Measurements from ENCODE around the gene ETHE1. TPM values are rescaled to one million over a fixed set of nuclear protein-coding genes. Genes with fewer than 3 reads are reported as not detected.
A peak's percentile ranks its signal among the peaks of the same experiment; 100 is the strongest.

ETHE1 gene
- total RNA-seq, 2 donors from 2014 or later, result 13.0 to 15.2 TPM

DNA sequence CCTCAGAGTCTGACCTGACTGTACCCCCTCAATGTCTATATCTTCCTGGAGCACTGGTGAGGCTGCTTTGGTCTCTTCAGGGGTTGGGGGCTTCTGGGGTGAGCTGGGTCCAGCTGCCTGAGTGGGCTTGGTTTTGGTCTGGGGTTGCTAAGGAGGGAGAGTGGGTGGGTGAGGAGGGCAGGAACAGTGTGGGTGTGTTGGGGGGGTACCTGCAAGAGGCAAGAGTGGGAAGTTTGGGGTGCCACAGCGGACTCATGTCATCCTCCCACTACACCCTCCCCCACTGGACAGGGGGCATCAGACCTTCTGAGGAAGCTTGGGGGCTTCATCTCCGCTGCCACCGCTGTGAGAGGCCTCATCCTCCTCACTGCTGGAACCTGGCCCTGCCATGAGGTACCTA is 19.6 kb upstream of the ETHE1 start:
- WGBS, 2 experiments (ENCODE audit: insufficient coverage in 1 of 2, insufficient read length in 1 of 2), result 93 to 96% methylated on average over 2 to 3 of the region's 3 CpGs
- H3K9me3 Mint-ChIP-seq, result no peaks in the 10 kb centered on the region
- Histone ChIP-seq H3K9ac (ENCODE audit: extremely low read depth, low read length, poor library complexity, severe bottlenecking) (no peak overlapping the region), H3K4me1 (ENCODE audit: control insufficient read depth, insufficient read depth, low read length) (no peaks in the 10 kb centered on the region), H3K27me3 (ENCODE audit: control insufficient read depth, insufficient read depth, low read length, poor library complexity, severe bottlenecking) (no peaks in the 10 kb centered on the region), H3K4me3 (ENCODE audit: low read length) (no peak overlapping the region), H3K27ac (ENCODE audit: low read depth, low read length) (no peak overlapping the region), H3K36me3 (ENCODE audit: control insufficient read depth, insufficient read depth, low read length) (peaks cover 48% of the 10 kb centered on the region), H3K9me3 (ENCODE audit: control insufficient read depth, low read length) (no peaks in the 10 kb centered on the region)
- no peaks in the 10 kb centered on the region for H3K4me1 Mint-ChIP-seq
- DNase-seq, result no peak
- no peak for TF ChIP-seq CTCF (conservative IDR thresholded peaks at IDR 0.05)
- no peak overlapping the region for H3K4me3 Mint-ChIP-seq
- H3K27me3 Mint-ChIP-seq (ENCODE audit: insufficient read depth), result no peaks in the 10 kb centered on the region
- H3K36me3 Mint-ChIP-seq (ENCODE audit: low read depth), result peaks cover 81% of the 10 kb centered on the region
- H3K27ac Mint-ChIP-seq, result no peak overlapping the region

- TF ChIP-seq CTCF (conservative IDR thresholded peaks at IDR 0.05), result no peak
- H3K4me3 Mint-ChIP-seq, result no peak overlapping the region
- no peaks in the 10 kb centered on the region for H3K4me1 Mint-ChIP-seq
- Histone ChIP-seq H3K4me3 (ENCODE audit: low read length) (no peak overlapping the region), H3K9ac (ENCODE audit: extremely low read depth, low read length, poor library complexity, severe bottlenecking) (no peak overlapping the region), H3K27ac (ENCODE audit: low read depth, low read length) (no peak overlapping the region), H3K4me1 (ENCODE audit: control insufficient read depth, insufficient read depth, low read length) (no peaks in the 10 kb centered on the region), H3K27me3 (ENCODE audit: control insufficient read depth, insufficient read depth, low read length, poor library complexity, severe bottlenecking) (no peaks in the 10 kb centered on the region), H3K36me3 (ENCODE audit: control insufficient read depth, insufficient read depth, low read length) (peaks cover 46% of the 10 kb centered on the region), H3K9me3 (ENCODE audit: control insufficient read depth, low read length) (no peaks in the 10 kb centered on the region)
- H3K9me3 Mint-ChIP-seq, result no peaks in the 10 kb centered on the region
- WGBS, 2 experiments (ENCODE audit: insufficient coverage in 1 of 2, insufficient read length in 1 of 2), result 89 to 100% methylated on average over 1 to 2 of the region's 2 CpGs
- DNase-seq, result no peak
- no peaks in the 10 kb centered on the region for H3K27me3 Mint-ChIP-seq (ENCODE audit: insufficient read depth)
- peaks cover 81% of the 10 kb centered on the region for H3K36me3 Mint-ChIP-seq (ENCODE audit: low read depth)
- no peak overlapping the region for H3K27ac Mint-ChIP-seq
These were observed 19.0 kb upstream of the ETHE1 start for GRCh38 chr19:43545981-43546380.

DNA sequence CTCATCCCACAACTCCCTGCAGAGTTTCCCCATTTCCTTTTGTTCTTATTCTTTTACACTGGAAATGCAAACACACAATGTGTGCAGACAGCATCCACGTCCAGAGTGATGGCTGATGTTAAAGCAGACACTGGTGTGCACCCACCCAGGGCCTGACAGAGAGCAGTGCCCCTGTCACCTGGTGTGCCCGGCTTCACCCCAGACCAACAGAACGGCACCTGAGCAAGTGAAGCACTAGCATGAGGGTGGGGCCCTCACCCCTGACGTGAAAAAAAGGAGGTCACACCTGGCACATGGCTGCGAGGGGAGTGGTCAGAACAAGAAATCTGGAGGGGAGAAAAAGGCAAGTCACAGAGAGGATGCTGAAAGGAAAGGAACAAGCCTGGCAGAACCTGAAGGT is 18.3 kb upstream of the ETHE1 start:
- H3K27ac Mint-ChIP-seq, result peak overlapping the region; percentile 44
- DNase-seq, result no peak
- no peaks in the 10 kb centered on the region for H3K4me1 ChIP-seq (ENCODE audit: control insufficient read depth, insufficient read depth, low read length)
- H3K9ac ChIP-seq (ENCODE audit: extremely low read depth, low read length, poor library complexity, severe bottlenecking), result no peak overlapping the region
- H3K4me3 ChIP-seq (ENCODE audit: low read length), result no peak overlapping the region
- H3K27me3 Mint-ChIP-seq (ENCODE audit: insufficient read depth), result no peaks in the 10 kb centered on the region
- H3K4me1 Mint-ChIP-seq, result no peaks in the 10 kb centered on the region
- peaks cover 4% of the 10 kb centered on the region for H3K9me3 Mint-ChIP-seq
- H3K9me3 ChIP-seq (ENCODE audit: control insufficient read depth, low read length), result no peaks in the 10 kb centered on the region
- peaks cover 82% of the 10 kb centered on the region for H3K36me3 Mint-ChIP-seq (ENCODE audit: low read depth)
- no peak overlapping the region for H3K27ac ChIP-seq (ENCODE audit: low read depth, low read length)
- 90 to 100% methylated on average over 4 to 5 of the region's 5 CpGs for WGBS, 2 experiments (ENCODE audit: insufficient coverage in 1 of 2, insufficient read length in 1 of 2)
- no peak overlapping the region for H3K4me3 Mint-ChIP-seq
- H3K36me3 ChIP-seq (ENCODE audit: control insufficient read depth, insufficient read depth, low read length), result peaks cover 47% of the 10 kb centered on the region
- H3K27me3 ChIP-seq (ENCODE audit: control insufficient read depth, insufficient read depth, low read length, poor library complexity, severe bottlenecking), result no peaks in the 10 kb centered on the region
- TF ChIP-seq CTCF (conservative IDR thresholded peaks at IDR 0.05), result no peak

All from endodermal cell (in vitro differentiated cells).